SK-N-SH (cell line): ENCODE results near the gene C17orf67. TPM values are rescaled to one million over a fixed set of nuclear protein-coding genes. Genes with fewer than 3 reads are reported as not detected.

ENCODE experiments used
- CTCF ChIA-PET: fragments of 300-600, 350-600 bp; formaldehyde crosslinking; extraction: SDS; loops from one replicate; lab custom pipeline; 2021; lab: Yijun Ruan, JAX
- POLR2A ChIA-PET: fragments of 350-600 bp; sonication (Branson Sonifier 250); formaldehyde crosslinking; extraction: SDS; loops from one replicate; lab custom pipeline; 2020; ENCODE audit warnings: antibody characterized with exemption, inconsistent platforms; lab: Yijun Ruan, JAX
- DNase-seq: peaks from one replicate; pipeline ENCODE4 v3.0.0; 2012
- H2AFZ ChIP-seq: fragments of 200-600 bp; sonication (generic); 2 replicates; pipeline ENCODE4 v1.8.1; 2016; ENCODE audit warnings: antibody characterized with exemption, mild to moderate bottlenecking, low read depth
- H3F3A ChIP-seq: fragments of 200-600 bp; sonication (generic); replicated peaks from 2 replicates; pipeline ENCODE3; 2016; ENCODE audit warnings: antibody characterized with exemption, mild to moderate bottlenecking; ENCODE audit not compliant: insufficient read depth
- H3K27ac ChIP-seq, 2 experiments: fragments of 200-500 bp in 1 of 2; fragments of 200-600 bp in 1 of 2; sonication (Bioruptor generic) in 1 of 2; sonication (generic), shearing (Covaris generic) in 1 of 2; 2 replicates each; pipeline versions ENCODE4 v1.5.1 to v1.6.1; 2014 to 2016; ENCODE audit warnings: low read depth in 2 of 2, inconsistent platforms in 1 of 2, low read length in 1 of 2, mild to moderate bottlenecking in 1 of 2, mixed read lengths in 1 of 2
- H3K27me3 ChIP-seq: fragments of 200-600 bp; sonication (generic), shearing (Covaris generic); 2 replicates; pipeline ENCODE4 v1.6.1; 2016; ENCODE audit warnings: mixed run types; ENCODE audit not compliant: insufficient read depth
- H3K36me3 ChIP-seq, 2 experiments: fragments of 200-500 bp in 1 of 2; fragments of 200-600 bp in 1 of 2; sonication (Bioruptor generic) in 1 of 2; sonication (generic) in 1 of 2; replicated peaks in 1 of 2; 2 replicates each; pipeline versions ENCODE3 to v1.5.1; 2014 to 2016; ENCODE audit warnings: low read length in 1 of 2, mild to moderate bottlenecking in 1 of 2; ENCODE audit not compliant: insufficient read depth in 2 of 2, control insufficient read depth in 1 of 2
- H3K4me1 ChIP-seq, 2 experiments: fragments of 200-500 bp in 1 of 2; fragments of 200-600 bp in 1 of 2; sonication (Bioruptor generic) in 1 of 2; sonication (generic), shearing (Covaris generic) in 1 of 2; 2 replicates each; pipeline versions ENCODE4 v1.5.1 to v1.6.1; 2014 to 2016; ENCODE audit warnings: low read depth in 1 of 2, low read length in 1 of 2, mixed run types in 1 of 2; ENCODE audit not compliant: insufficient read depth in 2 of 2, control insufficient read depth in 1 of 2
- H3K4me2 ChIP-seq: fragments of 200-600 bp; sonication (generic), shearing (Covaris generic); 2 replicates; pipeline ENCODE4 v1.6.1; 2017; ENCODE audit warnings: mixed run types
- H3K4me3 ChIP-seq, 2 experiments: fragments of 200-500 bp in 1 of 2; fragments of 200-600 bp in 1 of 2; sonication (Bioruptor generic) in 1 of 2; sonication (generic), shearing (Covaris generic) in 1 of 2; 2 replicates each; pipeline versions ENCODE4 v1.5.1 to v1.8.1; 2014 to 2016; ENCODE audit warnings: low read depth in 2 of 2, inconsistent platforms in 1 of 2, low read length in 1 of 2, mild to moderate bottlenecking in 1 of 2, mixed read lengths in 1 of 2, moderate library complexity in 1 of 2
- H3K79me2 ChIP-seq: fragments of 200-600 bp; sonication (generic); 2 replicates; pipeline ENCODE4 v1.8.1; 2017; ENCODE audit warnings: mild to moderate bottlenecking; ENCODE audit not compliant: insufficient read depth
- H3K9ac ChIP-seq: fragments of 200-600 bp; sonication (generic); 2 replicates; pipeline ENCODE4 v1.6.1; 2017; ENCODE audit warnings: mixed run types
- H3K9me2 ChIP-seq: fragments of 200-600 bp; sonication (generic); 2 replicates; pipeline ENCODE4 v1.6.1; 2017; ENCODE audit warnings: mixed run types
- H3K9me3 ChIP-seq: fragments of 200-600 bp; sonication (generic); 2 replicates; pipeline ENCODE4 v1.6.1; 2017; ENCODE audit warnings: mixed run types, mild to moderate bottlenecking, moderate library complexity
- H4K20me1 ChIP-seq: fragments of 200-600 bp; sonication (generic); 2 replicates; pipeline ENCODE4 v1.6.1; 2017; ENCODE audit warnings: mild to moderate bottlenecking, mixed run types; ENCODE audit not compliant: insufficient read depth
- CHD2 ChIP-seq: fragments of 150-350 bp; IDR thresholded peaks from 2 replicates; pipeline ENCODE4 v1.6.1; 2018; ENCODE audit warnings: low read length; ENCODE audit not compliant: partially characterized antibody
- ELF1 ChIP-seq: IDR thresholded peaks from 2 replicates; pipeline ENCODE4 v1.4.0; 2012
- EP300 ChIP-seq, 2 experiments: IDR thresholded peaks; 2 replicates each; pipeline versions ENCODE4 v1.4.0 to v1.6.1; 2012; ENCODE audit warnings: borderline replicate concordance in 1 of 2, low read depth in 1 of 2, low read length in 1 of 2
- EZH2phosphoT487 ChIP-seq: fragments of 200-600 bp; sonication (generic); IDR thresholded peaks from 2 replicates; pipeline ENCODE4 v1.6.1; 2017; ENCODE audit warnings: low read depth, mixed run types, mild to moderate bottlenecking, antibody characterized with exemption, moderate library complexity, borderline replicate concordance
- FOXM1 ChIP-seq: IDR thresholded peaks from 2 replicates; pipeline ENCODE4 v1.4.0; 2012; ENCODE audit warnings: low read depth, mild to moderate bottlenecking
- GABPA ChIP-seq: IDR thresholded peaks from 2 replicates; pipeline ENCODE4 v1.4.0; 2012; ENCODE audit warnings: low read depth, mild to moderate bottlenecking
- MEF2A ChIP-seq: IDR thresholded peaks from 2 replicates; pipeline ENCODE4 v1.4.0; 2012; ENCODE audit warnings: low read depth, borderline replicate concordance
- MXI1 ChIP-seq: IDR thresholded peaks from 2 replicates; pipeline ENCODE4 v1.6.1; 2012; ENCODE audit warnings: mild to moderate bottlenecking, low read depth, low read length, improper control_type of control experiment
- POLR2AphosphoS5 ChIP-seq: IDR thresholded peaks from 2 replicates; pipeline ENCODE4 v1.6.1; 2012; ENCODE audit warnings: low read depth, low read length
- RFX5 ChIP-seq: IDR thresholded peaks from 2 replicates; pipeline ENCODE4 v1.6.1; 2012; ENCODE audit warnings: mild to moderate bottlenecking, improper control_type of control experiment, low read length
- SMC3 ChIP-seq: IDR thresholded peaks from 2 replicates; pipeline ENCODE4 v1.6.1; 2012; ENCODE audit warnings: low read depth, low read length, improper control_type of control experiment
- TCF12 ChIP-seq: IDR thresholded peaks from 2 replicates; pipeline ENCODE4 v1.4.0; 2012
- WGBS: methylation state at CpG from one replicate; pipeline ENCODE4 v1.1.6; 2017; ENCODE audit warnings: low lambda C conversion rate; 5-methylcytosine and 5-hydroxymethylcytosine counted together
- polyA plus RNA-seq, 3 experiments: library from polyadenylated mRNA; depleted of rRNA; stranded (reverse); fragments of >200 nt; gene quantifications; 2 replicates each; pipeline ENCODE4 v1.2.3, GENCODE V29; 2012
- TF ChIP-seq, protein P1 (sequence below): IDR thresholded peaks from 2 replicates; pipeline ENCODE4 v1.4.0; 2012; ENCODE audit warnings: low read depth
- TF ChIP-seq, protein P2 (sequence below): IDR thresholded peaks from 2 replicates; pipeline ENCODE4 v1.4.0; 2012; ENCODE audit warnings: low read depth, borderline replicate concordance
- TF ChIP-seq, protein P3 (sequence below): IDR thresholded peaks from 2 replicates; pipeline ENCODE4 v1.6.1; 2012; ENCODE audit warnings: mild to moderate bottlenecking, low read depth, low read length, moderate library complexity

C17orf67 gene
- polyA plus RNA-seq, 1 of the 3 experiments (the other 2 are of a cell fraction): 1.7 TPM

DNA sequence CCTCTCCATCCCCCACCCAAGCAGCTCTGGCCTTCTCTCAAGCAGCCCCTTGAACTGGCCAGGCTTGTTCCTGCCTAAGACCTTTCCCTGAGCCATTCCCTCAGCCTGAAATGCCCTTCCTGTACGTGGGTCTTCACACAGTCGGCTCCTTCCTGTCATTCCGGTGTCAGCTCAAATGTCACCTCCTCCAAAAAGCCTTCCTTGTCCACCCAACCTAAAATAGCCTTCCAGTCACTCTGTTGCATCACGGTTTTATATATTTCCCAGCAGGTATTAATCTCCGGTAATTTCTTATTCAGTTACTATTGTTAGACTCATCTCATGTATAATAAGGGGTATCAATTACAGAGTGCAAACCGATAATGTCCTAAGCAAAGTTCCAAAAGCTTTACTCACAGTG, 51.8 kb downstream of the C17orf67 start:
- Histone ChIP-seq H3K36me3 (no peaks in the 10 kb centered on the region), H2AFZ (no peak overlapping the region), H3F3A (peaks cover 7% of the 10 kb centered on the region), H3K4me3 (no peak overlapping the region), H3K79me2 (no peaks in the 10 kb centered on the region), H3K9me2 (no peaks in the 10 kb centered on the region), H4K20me1 (no peaks in the 10 kb centered on the region), H3K4me2 (no peak overlapping the region), H3K9ac (no peak overlapping the region), H3K27ac (no peak overlapping the region), H3K9me3 (no peaks in the 10 kb centered on the region), H3K4me1 (peaks cover 4 to 9% of the 10 kb centered on the region in 2 experiments; a peak in 2 of 4 replicates), H3K27me3 (no peaks in the 10 kb centered on the region)
- ChIA-PET CTCF (interaction anchor here (0.7 to 4.9 kb wide), 11 partner anchors 11 to 282 kb away, joined by 3 to 63 read pairs (median 7); partner anchors contain the start of gene NOG), POLR2A (no interaction called here)
- WGBS: 48% methylated on average over 6 of the region's 6 CpGs
- DNase-seq: no peak
- no peak for TF ChIP-seq EP300 (IDR thresholded peaks at IDR 0.05; ENCODE audit: borderline replicate concordance in 1 of 2, low read depth in 1 of 2, low read length in 1 of 2)
- TF ChIP-seq MEF2A: no peak
- TF ChIP-seq, protein P1, sequence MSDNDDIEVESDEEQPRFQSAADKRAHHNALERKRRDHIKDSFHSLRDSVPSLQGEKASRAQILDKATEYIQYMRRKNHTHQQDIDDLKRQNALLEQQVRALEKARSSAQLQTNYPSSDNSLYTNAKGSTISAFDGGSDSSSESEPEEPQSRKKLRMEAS: no peak
- no peak for TF ChIP-seq ELF1
- TF ChIP-seq EZH2phosphoT487: no peak
- no peak for TF ChIP-seq MXI1
- TF ChIP-seq, protein P2, sequence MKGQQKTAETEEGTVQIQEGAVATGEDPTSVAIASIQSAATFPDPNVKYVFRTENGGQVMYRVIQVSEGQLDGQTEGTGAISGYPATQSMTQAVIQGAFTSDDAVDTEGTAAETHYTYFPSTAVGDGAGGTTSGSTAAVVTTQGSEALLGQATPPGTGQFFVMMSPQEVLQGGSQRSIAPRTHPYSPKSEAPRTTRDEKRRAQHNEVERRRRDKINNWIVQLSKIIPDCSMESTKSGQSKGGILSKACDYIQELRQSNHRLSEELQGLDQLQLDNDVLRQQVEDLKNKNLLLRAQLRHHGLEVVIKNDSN: no peak
- TF ChIP-seq POLR2AphosphoS5: no peak
- TF ChIP-seq GABPA: no peak
- TF ChIP-seq, protein P3, sequence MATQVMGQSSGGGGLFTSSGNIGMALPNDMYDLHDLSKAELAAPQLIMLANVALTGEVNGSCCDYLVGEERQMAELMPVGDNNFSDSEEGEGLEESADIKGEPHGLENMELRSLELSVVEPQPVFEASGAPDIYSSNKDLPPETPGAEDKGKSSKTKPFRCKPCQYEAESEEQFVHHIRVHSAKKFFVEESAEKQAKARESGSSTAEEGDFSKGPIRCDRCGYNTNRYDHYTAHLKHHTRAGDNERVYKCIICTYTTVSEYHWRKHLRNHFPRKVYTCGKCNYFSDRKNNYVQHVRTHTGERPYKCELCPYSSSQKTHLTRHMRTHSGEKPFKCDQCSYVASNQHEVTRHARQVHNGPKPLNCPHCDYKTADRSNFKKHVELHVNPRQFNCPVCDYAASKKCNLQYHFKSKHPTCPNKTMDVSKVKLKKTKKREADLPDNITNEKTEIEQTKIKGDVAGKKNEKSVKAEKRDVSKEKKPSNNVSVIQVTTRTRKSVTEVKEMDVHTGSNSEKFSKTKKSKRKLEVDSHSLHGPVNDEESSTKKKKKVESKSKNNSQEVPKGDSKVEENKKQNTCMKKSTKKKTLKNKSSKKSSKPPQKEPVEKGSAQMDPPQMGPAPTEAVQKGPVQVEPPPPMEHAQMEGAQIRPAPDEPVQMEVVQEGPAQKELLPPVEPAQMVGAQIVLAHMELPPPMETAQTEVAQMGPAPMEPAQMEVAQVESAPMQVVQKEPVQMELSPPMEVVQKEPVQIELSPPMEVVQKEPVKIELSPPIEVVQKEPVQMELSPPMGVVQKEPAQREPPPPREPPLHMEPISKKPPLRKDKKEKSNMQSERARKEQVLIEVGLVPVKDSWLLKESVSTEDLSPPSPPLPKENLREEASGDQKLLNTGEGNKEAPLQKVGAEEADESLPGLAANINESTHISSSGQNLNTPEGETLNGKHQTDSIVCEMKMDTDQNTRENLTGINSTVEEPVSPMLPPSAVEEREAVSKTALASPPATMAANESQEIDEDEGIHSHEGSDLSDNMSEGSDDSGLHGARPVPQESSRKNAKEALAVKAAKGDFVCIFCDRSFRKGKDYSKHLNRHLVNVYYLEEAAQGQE: no peak
- no peak for TF ChIP-seq RFX5
- no peak for TF ChIP-seq TCF12
- TF ChIP-seq CHD2: no peak
- TF ChIP-seq SMC3: no peak
- no peak for TF ChIP-seq FOXM1
- TF ChIP-seq, all 33 proteins: peak for 0
